ENCODE data around the gene SLC24A2.

DNA sequence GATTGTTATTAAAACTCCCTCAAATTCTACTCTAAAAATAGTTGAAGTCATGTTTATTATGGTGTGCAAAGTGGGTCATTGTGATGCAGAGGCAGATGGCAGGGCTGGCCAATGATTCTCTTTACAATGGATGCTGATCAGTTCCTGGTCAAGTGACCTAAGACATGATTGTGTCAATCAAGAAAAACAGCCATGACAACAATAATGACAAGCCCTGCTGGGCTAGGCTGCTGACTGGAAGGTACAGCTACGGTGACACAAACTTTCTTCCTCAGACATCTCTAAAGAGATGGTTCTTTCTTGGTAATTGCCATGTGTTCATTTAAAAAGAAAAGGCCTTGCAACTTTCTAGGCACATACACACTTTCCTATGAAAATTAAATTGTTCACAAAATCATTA, 3.6 kb downstream of the SLC24A2 start:
- TF ChIP-seq, protein P1, sequence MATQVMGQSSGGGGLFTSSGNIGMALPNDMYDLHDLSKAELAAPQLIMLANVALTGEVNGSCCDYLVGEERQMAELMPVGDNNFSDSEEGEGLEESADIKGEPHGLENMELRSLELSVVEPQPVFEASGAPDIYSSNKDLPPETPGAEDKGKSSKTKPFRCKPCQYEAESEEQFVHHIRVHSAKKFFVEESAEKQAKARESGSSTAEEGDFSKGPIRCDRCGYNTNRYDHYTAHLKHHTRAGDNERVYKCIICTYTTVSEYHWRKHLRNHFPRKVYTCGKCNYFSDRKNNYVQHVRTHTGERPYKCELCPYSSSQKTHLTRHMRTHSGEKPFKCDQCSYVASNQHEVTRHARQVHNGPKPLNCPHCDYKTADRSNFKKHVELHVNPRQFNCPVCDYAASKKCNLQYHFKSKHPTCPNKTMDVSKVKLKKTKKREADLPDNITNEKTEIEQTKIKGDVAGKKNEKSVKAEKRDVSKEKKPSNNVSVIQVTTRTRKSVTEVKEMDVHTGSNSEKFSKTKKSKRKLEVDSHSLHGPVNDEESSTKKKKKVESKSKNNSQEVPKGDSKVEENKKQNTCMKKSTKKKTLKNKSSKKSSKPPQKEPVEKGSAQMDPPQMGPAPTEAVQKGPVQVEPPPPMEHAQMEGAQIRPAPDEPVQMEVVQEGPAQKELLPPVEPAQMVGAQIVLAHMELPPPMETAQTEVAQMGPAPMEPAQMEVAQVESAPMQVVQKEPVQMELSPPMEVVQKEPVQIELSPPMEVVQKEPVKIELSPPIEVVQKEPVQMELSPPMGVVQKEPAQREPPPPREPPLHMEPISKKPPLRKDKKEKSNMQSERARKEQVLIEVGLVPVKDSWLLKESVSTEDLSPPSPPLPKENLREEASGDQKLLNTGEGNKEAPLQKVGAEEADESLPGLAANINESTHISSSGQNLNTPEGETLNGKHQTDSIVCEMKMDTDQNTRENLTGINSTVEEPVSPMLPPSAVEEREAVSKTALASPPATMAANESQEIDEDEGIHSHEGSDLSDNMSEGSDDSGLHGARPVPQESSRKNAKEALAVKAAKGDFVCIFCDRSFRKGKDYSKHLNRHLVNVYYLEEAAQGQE (IDR thresholded peaks at IDR 0.05; ENCODE audit: insufficient read depth in 1 of 2, low read depth in 2 of 2, low read length in 2 of 2), result no peak
- TF ChIP-seq TAF1 (IDR thresholded peaks at IDR 0.05; ENCODE audit: borderline replicate concordance, insufficient read depth, low read length) (no peak), SIN3A (IDR thresholded peaks at IDR 0.05; ENCODE audit: borderline replicate concordance, insufficient read depth, low read length) (no peak), POLR2AphosphoS5 (IDR thresholded peaks at IDR 0.05; ENCODE audit: low read depth, low read length) (no peak)

All from PFSK-1 (cell line).